Neuronal stem cell (in vitro differentiated cells): Measurements from ENCODE around the gene OSGEP.

Source experiments
- DNase-seq: peaks from one replicate; pipeline ENCODE4 v3.0.0-alpha.2; 2013; ENCODE audit warnings: low spot score
- H2AFZ ChIP-seq: one replicate; pipeline ENCODE4 v1.6.1; 2013; ENCODE audit warnings: mild to moderate bottlenecking, low read length, inconsistent platforms
- H2AK5ac ChIP-seq: 2 replicates; pipeline ENCODE4 v1.6.1; 2013; ENCODE audit warnings: low read depth, mild to moderate bottlenecking, inconsistent platforms, low read length, moderate library complexity, mixed read lengths
- H2BK120ac ChIP-seq: 2 replicates; pipeline ENCODE4 v1.6.1; 2013; ENCODE audit warnings: low read depth, mild to moderate bottlenecking, inconsistent platforms, low read length, moderate library complexity, mixed read lengths
- H2BK12ac ChIP-seq: one replicate; pipeline ENCODE4 v1.6.1; 2013; ENCODE audit warnings: low read length, inconsistent platforms
- H2BK15ac ChIP-seq: 2 replicates; pipeline ENCODE4 v1.6.1; 2013; ENCODE audit warnings: mild to moderate bottlenecking, low read length, inconsistent platforms, mixed read lengths
- H2BK5ac ChIP-seq: one replicate; pipeline ENCODE4 v1.6.1; 2013; ENCODE audit warnings: inconsistent platforms, mild to moderate bottlenecking, low read length, moderate library complexity
- H3K14ac ChIP-seq: one replicate; pipeline ENCODE4 v1.6.1; 2013; ENCODE audit warnings: low read length, inconsistent platforms
- H3K18ac ChIP-seq: 2 replicates; pipeline ENCODE4 v1.6.1; 2013; ENCODE audit warnings: low read length, inconsistent platforms
- H3K23ac ChIP-seq: 2 replicates; pipeline ENCODE4 v1.6.1; 2013; ENCODE audit warnings: low read depth, mild to moderate bottlenecking, mixed read lengths, low read length, inconsistent platforms; ENCODE audit not compliant: poor library complexity
- H3K27ac ChIP-seq: replicated peaks from 3 replicates; pipeline ENCODE4 v1.5.1; 2013; ENCODE audit warnings: low read length, inconsistent platforms
- H3K27me3 ChIP-seq, 3 experiments: 2 replicates each; pipeline ENCODE4 v1.6.1; 2013; ENCODE audit warnings: low read length in 3 of 3, mild to moderate bottlenecking in 2 of 3, inconsistent platforms in 1 of 3, low read depth in 1 of 3, mixed read lengths in 1 of 3, moderate library complexity in 1 of 3; ENCODE audit not compliant: control insufficient read depth in 3 of 3, insufficient read depth in 3 of 3
- H3K36me3 ChIP-seq, 2 donors: replicated peaks in 1 of 2; 2 replicates each; pipeline ENCODE4 v1.6.1; 2013; ENCODE audit warnings: low read length in 2 of 2; ENCODE audit not compliant: control insufficient read depth in 2 of 2, insufficient read depth in 2 of 2
- H3K4ac ChIP-seq: 2 replicates; pipeline ENCODE4 v1.6.1; 2013; ENCODE audit warnings: inconsistent platforms, mild to moderate bottlenecking, low read length, moderate library complexity
- H3K4me1 ChIP-seq, 2 donors: 1 replicate in 1 of 2; 2 replicates in 1 of 2; pipeline ENCODE4 v1.6.1; 2013; ENCODE audit warnings: low read length in 2 of 2, low read depth in 1 of 2; ENCODE audit not compliant: control insufficient read depth in 2 of 2, insufficient read depth in 1 of 2
- H3K4me2 ChIP-seq: one replicate; pipeline ENCODE4 v1.6.1; 2013; ENCODE audit warnings: mild to moderate bottlenecking, low read length, inconsistent platforms; ENCODE audit not compliant: insufficient read depth, poor library complexity, severe bottlenecking
- H3K4me3 ChIP-seq, 2 donors: 2 replicates each; pipeline ENCODE4 v1.5.1; 2013; ENCODE audit warnings: low read length in 2 of 2, mild to moderate bottlenecking in 2 of 2, inconsistent platforms in 1 of 2, moderate library complexity in 1 of 2
- H3K79me1 ChIP-seq: one replicate; pipeline ENCODE4 v1.6.1; 2013; ENCODE audit warnings: low read depth, mild to moderate bottlenecking, inconsistent platforms, low read length, moderate library complexity
- H3K9ac ChIP-seq: one replicate; pipeline ENCODE4 v1.6.1; 2013; ENCODE audit warnings: mild to moderate bottlenecking, low read depth, low read length, inconsistent platforms; ENCODE audit not compliant: poor library complexity
- H3K9me3 ChIP-seq, 2 donors: replicated peaks in 1 of 2; 2 replicates each; pipeline versions ENCODE3 to v1.6.1; 2013; ENCODE audit warnings: low read length in 2 of 2, mild to moderate bottlenecking in 2 of 2, inconsistent platforms in 1 of 2, low read depth in 1 of 2, mixed read lengths in 1 of 2, moderate library complexity in 1 of 2; ENCODE audit not compliant: control insufficient read depth in 2 of 2, insufficient read depth in 1 of 2
- H4K8ac ChIP-seq: one replicate; pipeline ENCODE4 v1.6.1; 2013; ENCODE audit warnings: low read depth, mild to moderate bottlenecking, inconsistent platforms, low read length, moderate library complexity
- H4K91ac ChIP-seq: one replicate; pipeline ENCODE4 v1.6.1; 2013; ENCODE audit warnings: low read length, low read depth, mild to moderate bottlenecking, inconsistent platforms; ENCODE audit not compliant: poor library complexity
- WGBS, 2 donors: extraction: QIAGEN DNeasy Blood & Tissue Kit; methylation state at CpG; one replicate each; pipeline ENCODE4 v1.1.7; 2013; ENCODE audit warnings: missing lambda C conversion rate in 2 of 2, mixed read lengths in 1 of 2; ENCODE audit not compliant: insufficient read length in 2 of 2, insufficient replicate concordance in 1 of 2; ENCODE audit errors: extremely low coverage in 2 of 2; 5-methylcytosine and 5-hydroxymethylcytosine counted together

The OSGEP gene

GRCh38 chr14:20461225-20462141 is 6.9 kb upstream of the OSGEP start, which contains the start of gene PIP4P1:
Gene PIP4P1 (minus strand): TSS chr14:20461434. CDS start chr14:20461325, 109 bp downstream.
- no peak within 1 kb of the TSS for H4K91ac ChIP-seq
- no peak within 1 kb of the TSS for H3K4ac ChIP-seq
- H2BK12ac ChIP-seq = no peak within 1 kb of the TSS
- H3K23ac ChIP-seq = peak within 1 kb of the TSS; percentile 86
- peak within 1 kb of the TSS; percentile 98 for H3K9ac ChIP-seq
- peaks cover 7 to 12% of the 10 kb centered on the region in 2 donors for H3K4me1 ChIP-seq
- peak within 1 kb of the TSS; percentile 32 for H2BK5ac ChIP-seq
- H3K27me3 ChIP-seq = no peaks in the 10 kb centered on the region
- H3K9me3 ChIP-seq = no peaks in the 10 kb centered on the region
- no peak within 1 kb of the TSS for H2BK120ac ChIP-seq
- H3K4me3 ChIP-seq = peak within 1 kb of the TSS; percentile 77 to 94
- DNase-seq = peak; percentile 99
- no peak within 1 kb of the TSS for H2BK15ac ChIP-seq
- H2AK5ac ChIP-seq = peak within 1 kb of the TSS; percentile 34
- H3K79me1 ChIP-seq = no peaks in the 10 kb centered on the region
- peaks cover 32 to 40% of the 10 kb centered on the region in 2 donors for H3K36me3 ChIP-seq
- H3K18ac ChIP-seq = peak within 1 kb of the TSS; percentile 98
- H3K14ac ChIP-seq = peak within 1 kb of the TSS; percentile 56
- no peak within 1 kb of the TSS for H4K8ac ChIP-seq
- peak within 1 kb of the TSS; percentile 49 for H3K4me2 ChIP-seq
- WGBS, 2 donors = no CpG with 5 or more reads among the region's 67 CpGs
- peak within 1 kb of the TSS; percentile 82 for H3K27ac ChIP-seq
- peak within 1 kb of the TSS; percentile 60 for H2AFZ ChIP-seq

- Histone ChIP-seq H2AK5ac (peak overlapping the region; percentile 34), H3K4me1 (peaks cover 7 to 16% of the 10 kb centered on the region in 2 donors), H2AFZ (peak overlapping the region; percentile 60), H3K4me2 (peak overlapping the region; percentile 49), H3K23ac (peak overlapping the region; percentile 86), H3K14ac (no peak overlapping the region), H2BK15ac (no peak overlapping the region), H3K79me1 (no peaks in the 10 kb centered on the region), H3K27me3 (no peaks in the 10 kb centered on the region), H3K18ac (peak overlapping the region; percentile 98), H3K9me3 (no peaks in the 10 kb centered on the region), H3K4me3 (peak overlapping the region; percentile 77 to 94), H3K4ac (no peak overlapping the region), H4K8ac (no peak overlapping the region), H2BK12ac (no peak overlapping the region), H4K91ac (no peak overlapping the region), H2BK120ac (no peak overlapping the region), H3K9ac (peak overlapping the region; percentile 98), H2BK5ac (peak overlapping the region; percentile 32), H3K36me3 (peaks cover 34 to 47% of the 10 kb centered on the region in 2 donors), H3K27ac (peak overlapping the region; percentile 48)
- WGBS, 2 donors = no CpG with 5 or more reads among the region's 32 CpGs
- no peak for DNase-seq
Observed at GRCh38 chr14:20460458-20461224, 6.0 kb upstream of the OSGEP start.

- H3K27ac ChIP-seq = no peak overlapping the region
- peaks cover 34 to 47% of the 10 kb centered on the region in 2 donors for H3K36me3 ChIP-seq
- H3K27me3 ChIP-seq = no peaks in the 10 kb centered on the region
- no peak overlapping the region for H2BK12ac ChIP-seq
- H3K14ac ChIP-seq = no peak overlapping the region
- no CpG with 5 or more reads among the region's 8 CpGs for WGBS, 2 donors
- no peak overlapping the region for H3K4me2 ChIP-seq
- H2BK15ac ChIP-seq = no peak overlapping the region
- H3K4me1 ChIP-seq = peaks cover 7 to 16% of the 10 kb centered on the region in 2 donors
- H4K91ac ChIP-seq = no peak overlapping the region
- no peak overlapping the region for H3K9ac ChIP-seq
- H2AFZ ChIP-seq = no peak overlapping the region
- H3K9me3 ChIP-seq = no peaks in the 10 kb centered on the region
- H3K23ac ChIP-seq = no peak overlapping the region
- H3K4me3 ChIP-seq = no peak overlapping the region
- H3K18ac ChIP-seq = no peak overlapping the region
- no peak overlapping the region for H2BK5ac ChIP-seq
- no peak for DNase-seq
- H3K4ac ChIP-seq = no peak overlapping the region
- H4K8ac ChIP-seq = no peak overlapping the region
- H2BK120ac ChIP-seq = no peak overlapping the region
- peaks cover 1% of the 10 kb centered on the region for H3K79me1 ChIP-seq
- H2AK5ac ChIP-seq = no peak overlapping the region
Observed at GRCh38 chr14:20458031-20458789, 3.6 kb upstream of the OSGEP start.
